ENCODE data around the gene PRRC2C. TPM values are rescaled to one million over a fixed set of nuclear protein-coding genes. Genes with fewer than 3 reads are reported as not detected.
A peak's percentile ranks its signal among the peaks of the same experiment; 100 is the strongest.
"Not testable (repeated sequence)": the region's sequence is repeated elsewhere in the genome, so short reads cannot be mapped to it uniquely, and the experiment has no call there.

PRRC2C gene
- 100 to 1,000 TPM in 3 of 4 donors, 10 to 100 TPM in 1; 92.6 to 139 (median 133) TPM for polyA plus RNA-seq (ENCODE audit: insufficient read length in 4 of 4)

- DNase-seq (ENCODE audit: low read depth in 4 of 4, low spot score in 3 of 4) = peak; percentile 94 to 97 (median 96)
These were observed at the start of gene PRRC2C for GRCh38 chr1:171485375-171486047. Gene PRRC2C, plus strand, starts transcription at chr1:171485530. Its CDS starts 26,559 bp downstream, at chr1:171512089.

GRCh38 chr1:171438441-171438840 lies 46.9 kb upstream of the PRRC2C start:
- no peak for DNase-seq (ENCODE audit: low read depth in 4 of 4, low spot score in 3 of 4)

- not testable (repeated sequence) for DNase-seq (ENCODE audit: low read depth in 4 of 4, low spot score in 3 of 4)
These were observed 45.1 kb upstream of the PRRC2C start for GRCh38 chr1:171440201-171440600.

DNA sequence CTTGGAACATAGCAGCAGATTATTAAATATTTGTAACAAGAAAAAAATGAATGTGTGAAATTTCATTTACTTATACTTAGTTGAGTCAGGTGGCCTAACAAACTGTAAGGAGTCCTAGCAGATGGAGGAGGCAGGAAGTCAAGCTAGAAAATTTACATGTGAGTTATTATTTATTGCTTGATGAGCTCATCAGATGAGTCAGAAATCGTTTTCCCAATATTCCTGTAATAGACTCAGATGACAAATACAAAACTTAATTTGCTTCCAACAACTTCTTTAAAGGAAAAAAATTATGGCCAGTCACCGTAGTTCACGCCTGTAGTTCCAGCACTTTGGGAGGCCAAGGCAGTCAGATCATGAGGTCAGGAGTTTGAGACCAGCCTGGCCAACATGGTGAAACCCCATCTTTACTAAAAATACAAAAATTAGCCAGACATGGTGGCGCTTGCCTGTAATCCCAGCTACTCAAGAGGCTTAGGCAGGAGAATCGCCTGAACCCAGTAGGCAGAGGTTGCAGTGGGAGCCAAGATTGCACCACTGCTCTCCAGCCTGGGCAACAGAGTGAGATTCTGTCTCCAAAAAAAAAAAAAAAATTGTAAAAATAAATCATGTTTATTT lies 43.9 kb upstream of the PRRC2C start:
- DNase-seq (ENCODE audit: low read depth in 4 of 4, low spot score in 3 of 4) = not testable (repeated sequence)

GRCh38 chr1:171446386-171446785 lies 38.9 kb upstream of the PRRC2C start:
- DNase-seq (ENCODE audit: low read depth in 4 of 4, low spot score in 3 of 4) = no peak

DNA sequence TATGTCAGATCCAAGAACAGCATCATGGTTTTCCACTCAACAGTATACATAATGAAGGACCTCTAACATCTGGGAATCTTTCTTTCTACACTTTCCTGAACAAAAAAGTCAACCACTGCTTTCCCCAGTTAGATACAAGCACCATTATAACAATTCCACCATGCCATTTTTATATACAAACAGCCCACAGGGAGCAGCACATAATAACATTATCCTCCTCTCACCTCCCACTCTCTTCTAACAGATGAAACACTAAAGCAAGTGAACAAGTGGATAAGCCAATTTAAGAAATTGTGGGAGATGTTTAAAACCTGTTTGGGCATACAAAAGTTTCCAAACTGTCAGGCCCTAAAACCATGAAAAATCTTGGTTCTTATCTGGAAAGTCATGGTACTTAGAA lies 29.4 kb upstream of the PRRC2C start:
- DNase-seq (ENCODE audit: low read depth in 4 of 4, low spot score in 3 of 4) = no peak

GRCh38 chr1:171457412-171457811 lies 27.9 kb upstream of the PRRC2C start:
- no peak for DNase-seq (ENCODE audit: low read depth in 4 of 4, low spot score in 3 of 4)

- no peak for DNase-seq (ENCODE audit: low read depth in 4 of 4, low spot score in 3 of 4)
These were observed 25.2 kb upstream of the PRRC2C start for GRCh38 chr1:171460018-171460620.

- DNase-seq (ENCODE audit: low read depth in 4 of 4, low spot score in 3 of 4) = no peak
These were observed 17.7 kb upstream of the PRRC2C start for GRCh38 chr1:171467626-171468025.

DNA sequence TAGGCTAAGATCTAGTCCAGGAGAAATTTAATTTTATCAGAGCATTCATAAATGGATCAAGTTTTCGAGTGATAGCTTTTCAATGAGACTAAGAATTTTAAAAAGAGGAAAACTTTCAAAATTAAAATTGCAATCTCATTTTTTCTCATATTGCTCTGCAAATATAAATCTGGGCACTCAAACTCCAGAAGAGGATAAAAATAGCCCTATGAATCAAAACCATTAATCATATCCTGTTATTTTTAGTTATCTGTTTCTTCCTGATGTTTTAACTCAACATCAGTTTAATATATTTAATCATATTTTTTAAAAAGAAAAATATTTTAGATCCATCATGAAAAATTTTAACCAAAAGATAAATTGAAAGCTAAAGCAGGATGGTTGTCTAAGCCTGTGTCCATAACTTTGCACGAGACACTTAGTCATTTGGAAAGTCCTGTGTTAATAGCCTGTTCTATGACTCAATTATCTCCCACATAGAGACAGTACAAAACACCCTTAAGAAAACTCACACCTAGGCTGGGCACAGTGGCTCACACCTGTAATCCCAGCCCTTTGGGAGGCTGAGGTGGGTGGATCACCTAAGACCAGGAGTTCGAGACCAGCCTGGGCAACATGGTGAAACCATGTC lies 17.1 kb upstream of the PRRC2C start:
- no peak for DNase-seq (ENCODE audit: low read depth in 4 of 4, low spot score in 3 of 4)

GRCh38 chr1:171470726-171471125 lies 14.6 kb upstream of the PRRC2C start:
- DNase-seq (ENCODE audit: low read depth in 4 of 4, low spot score in 3 of 4) = no peak

DNA sequence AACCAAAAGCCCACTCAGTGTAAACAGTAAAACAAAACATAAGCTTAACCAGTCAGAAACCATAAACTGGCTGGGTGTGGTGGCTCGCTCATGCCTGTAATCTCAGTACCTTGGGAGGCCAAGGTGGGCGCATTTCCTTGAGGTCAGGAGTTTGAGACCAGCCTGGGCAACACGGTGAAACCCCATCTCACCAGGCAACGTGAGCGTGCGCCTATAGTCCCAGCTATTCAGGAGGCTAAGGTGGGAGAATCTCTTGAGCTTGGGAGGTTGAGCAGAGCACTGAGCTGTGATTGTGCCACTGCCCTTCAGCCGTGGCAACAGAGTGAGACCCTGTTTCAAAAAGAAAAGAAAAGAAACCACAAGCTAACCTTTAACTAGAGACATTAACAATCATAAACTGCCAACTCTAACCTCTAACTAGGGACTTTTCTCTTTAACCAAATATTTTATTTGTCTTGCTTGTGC lies 13.1 kb upstream of the PRRC2C start:
- no peak for DNase-seq (ENCODE audit: low read depth in 4 of 4, low spot score in 3 of 4)

- DNase-seq (ENCODE audit: low read depth in 4 of 4, low spot score in 3 of 4) = no peak
These were observed 8.5 kb upstream of the PRRC2C start for GRCh38 chr1:171476829-171477228.

DNA sequence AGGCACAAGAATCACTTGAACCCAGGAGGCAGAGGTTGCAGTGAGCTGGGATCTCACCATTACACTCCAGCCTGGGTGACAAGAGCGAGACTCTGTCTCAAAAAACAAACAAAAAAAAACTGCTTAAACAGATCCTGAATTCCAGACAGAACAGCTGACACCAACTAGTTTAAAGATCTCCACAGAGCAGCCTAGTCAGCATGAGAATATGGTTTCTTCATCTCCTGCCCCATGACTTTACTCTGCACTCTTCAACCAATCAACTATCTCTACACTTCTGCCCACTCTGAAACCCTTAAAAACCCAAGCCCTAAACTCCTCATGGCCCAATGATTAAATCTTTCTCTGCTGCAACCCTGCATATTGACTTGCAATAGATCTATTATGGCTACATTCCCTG lies 7.5 kb upstream of the PRRC2C start:
- no peak for DNase-seq (ENCODE audit: low read depth in 4 of 4, low spot score in 3 of 4)

GRCh38 chr1:171480035-171480434 lies 5.3 kb upstream of the PRRC2C start:
- peak in 1 of 4 donors; percentile 10 for DNase-seq (ENCODE audit: low read depth in 4 of 4, low spot score in 3 of 4)

GRCh38 chr1:171484760-171485374 lies 463 bp upstream of the PRRC2C start:
- peak in 1 of 4 donors; percentile 24 for DNase-seq (ENCODE audit: low read depth in 4 of 4, low spot score in 3 of 4)

DNA sequence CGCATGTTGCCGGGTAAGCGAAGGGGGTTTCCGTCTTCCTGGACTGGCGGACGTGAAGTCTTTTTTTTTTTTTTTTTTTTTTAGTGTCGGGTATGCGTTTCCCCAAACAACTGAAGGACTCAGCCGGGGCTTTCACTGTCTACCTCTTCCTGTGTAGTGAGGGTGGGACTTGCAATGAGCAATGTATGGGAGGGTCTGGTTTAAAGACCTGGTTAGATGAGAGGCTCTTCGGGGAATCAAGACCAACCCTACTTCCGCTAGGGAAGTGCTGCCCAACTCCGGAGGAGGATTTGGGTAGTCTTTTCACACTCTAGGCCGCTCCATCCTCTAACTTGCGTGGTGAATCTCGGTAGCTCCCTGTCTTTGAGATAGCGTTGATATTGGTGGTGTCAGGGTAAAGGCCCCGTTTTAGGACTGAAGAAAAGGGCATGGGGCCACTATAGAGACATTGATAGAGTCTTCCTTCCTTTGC lies 754 bp downstream of the PRRC2C start:
- DNase-seq (ENCODE audit: low read depth in 4 of 4, low spot score in 3 of 4) = peak; percentile 38 to 56 (median 44)

DNA sequence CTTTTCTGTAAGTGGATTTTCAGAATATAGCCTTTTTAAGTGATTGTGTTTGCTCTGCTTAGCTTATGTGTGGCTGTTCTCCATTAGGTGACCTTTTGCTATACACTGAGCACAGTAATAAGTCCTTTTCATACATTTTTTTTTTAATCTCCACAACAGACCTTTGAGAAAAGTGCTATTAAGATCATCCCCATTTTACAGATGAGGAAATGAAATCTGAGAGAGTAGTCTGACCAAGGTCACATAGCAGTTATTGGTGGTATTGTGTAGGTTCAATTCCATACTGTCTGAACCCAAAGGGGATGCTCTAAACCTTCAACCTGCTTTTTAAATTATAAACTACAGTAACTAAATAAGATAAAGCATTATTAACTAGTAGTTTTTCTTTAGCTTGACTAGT lies 1.7 kb downstream of the PRRC2C start:
- no peak for DNase-seq (ENCODE audit: low read depth in 4 of 4, low spot score in 3 of 4)

DNA sequence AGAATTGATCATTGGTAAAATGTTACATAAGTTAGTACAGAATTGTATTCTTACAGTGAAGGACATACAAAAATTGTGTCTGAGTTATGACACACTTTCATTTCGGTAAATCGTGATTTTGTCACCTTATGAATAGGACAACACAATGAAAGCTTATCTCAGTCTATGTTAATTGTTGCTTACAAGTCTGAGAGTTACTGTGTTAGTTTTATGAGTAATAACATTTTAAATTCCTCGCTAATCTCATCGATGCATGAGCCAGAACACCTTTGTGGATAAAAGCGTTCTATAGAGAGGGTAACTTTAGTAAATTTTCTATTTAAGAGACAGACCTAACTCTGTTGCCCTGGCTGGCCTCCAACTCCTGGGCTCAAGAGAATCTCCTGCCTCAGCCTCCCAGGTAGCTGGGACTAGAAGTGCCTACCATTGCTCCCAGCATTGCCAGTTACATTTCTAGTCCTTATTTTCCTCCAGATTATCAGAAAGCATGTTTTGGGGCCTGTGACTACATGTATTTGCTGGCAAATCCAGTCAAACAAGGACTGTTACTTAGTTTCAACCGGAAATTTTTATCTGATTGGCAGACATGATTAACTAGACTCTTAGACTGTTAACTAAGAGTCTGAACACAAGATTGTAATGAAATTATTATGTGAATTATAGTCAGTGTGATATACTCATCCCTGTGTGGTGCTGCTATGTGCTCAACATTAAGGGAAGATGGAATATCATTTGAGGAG lies 3.0 kb downstream of the PRRC2C start:
- DNase-seq (ENCODE audit: low read depth in 4 of 4, low spot score in 3 of 4) = no peak

- no peak for DNase-seq (ENCODE audit: low read depth in 4 of 4, low spot score in 3 of 4)
These were observed 8.7 kb downstream of the PRRC2C start for GRCh38 chr1:171494076-171494475.

Measured in left renal pelvis (tissue), 4 donors.